ENCODE results near the gene PRMT7.

Gene PRMT7

DNA sequence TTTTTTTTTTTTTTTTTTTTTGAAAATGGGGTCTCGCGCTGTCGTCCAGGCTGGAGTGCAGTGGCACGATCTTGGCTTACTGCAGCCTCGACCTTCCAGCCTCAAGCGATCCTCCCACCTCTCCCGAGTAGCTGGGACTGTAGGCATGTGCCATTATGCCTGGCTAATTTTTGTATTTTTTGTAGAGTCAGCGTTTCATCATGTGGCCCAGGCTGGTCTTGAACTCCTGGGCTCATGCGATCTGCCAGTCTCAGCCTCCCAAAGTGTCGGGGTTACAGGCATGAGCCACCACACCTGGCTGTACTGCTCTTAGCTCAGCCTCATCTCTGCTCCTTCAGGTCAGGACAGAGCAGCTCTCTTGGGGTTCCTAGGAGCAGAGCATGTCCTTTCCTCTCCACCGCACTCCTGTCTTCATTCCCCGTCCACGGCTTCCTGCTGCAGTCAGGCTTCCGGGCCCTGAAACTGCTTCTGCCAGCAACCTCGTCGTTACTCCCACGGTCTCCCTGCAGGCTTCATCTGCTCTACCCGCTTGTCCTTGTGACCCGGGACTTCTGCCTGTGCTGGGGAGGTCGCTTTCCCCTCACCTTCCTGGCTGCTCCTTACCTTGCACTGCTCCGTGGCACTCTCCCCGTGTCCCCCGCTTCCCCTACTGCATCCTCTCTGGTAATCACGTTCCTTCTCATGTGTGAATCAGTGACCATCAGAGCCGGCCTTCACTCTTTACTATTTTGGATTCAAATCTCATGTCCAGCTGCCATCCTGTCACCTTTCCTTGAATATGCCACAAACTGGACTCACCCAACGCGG, 38.0 kb downstream of the PRMT7 start:
- no peak for DNase-seq

GRCh38 chr16:68349838-68350410, 39.1 kb downstream of the PRMT7 start:
- no peak for DNase-seq

GRCh38 chr16:68350813-68351350, 40.1 kb downstream of the PRMT7 start:
- no peak for DNase-seq

- DNase-seq, result no peak
Measured at GRCh38 chr16:68351463-68351862, 40.6 kb downstream of the PRMT7 start.

GRCh38 chr16:68351991-68352431, 41.2 kb downstream of the PRMT7 start:
- no peak for DNase-seq

DNA sequence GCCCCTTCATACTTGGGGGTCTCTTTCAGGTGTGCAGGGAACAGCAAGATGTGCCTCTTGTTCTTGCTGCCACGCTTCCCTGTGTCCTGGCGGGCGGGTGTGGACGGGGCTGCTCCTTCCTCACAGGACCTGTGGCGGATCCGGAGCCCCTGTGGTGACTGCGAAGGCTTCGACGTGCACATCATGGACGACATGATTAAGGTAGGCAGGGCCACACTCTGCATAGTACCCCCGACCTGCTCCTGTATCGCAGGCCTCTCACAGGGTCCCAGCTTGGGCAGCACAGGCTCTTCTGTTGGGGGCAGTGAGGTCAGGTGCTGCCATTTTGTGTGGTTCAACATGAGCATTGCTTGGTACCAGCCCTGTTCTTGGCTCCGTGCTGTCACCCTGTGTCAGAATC, 42.5 kb downstream of the PRMT7 start:
- DNase-seq, result no peak

GRCh38 chr16:68354816-68355215, 44.0 kb downstream of the PRMT7 start:
- no peak for DNase-seq

DNA sequence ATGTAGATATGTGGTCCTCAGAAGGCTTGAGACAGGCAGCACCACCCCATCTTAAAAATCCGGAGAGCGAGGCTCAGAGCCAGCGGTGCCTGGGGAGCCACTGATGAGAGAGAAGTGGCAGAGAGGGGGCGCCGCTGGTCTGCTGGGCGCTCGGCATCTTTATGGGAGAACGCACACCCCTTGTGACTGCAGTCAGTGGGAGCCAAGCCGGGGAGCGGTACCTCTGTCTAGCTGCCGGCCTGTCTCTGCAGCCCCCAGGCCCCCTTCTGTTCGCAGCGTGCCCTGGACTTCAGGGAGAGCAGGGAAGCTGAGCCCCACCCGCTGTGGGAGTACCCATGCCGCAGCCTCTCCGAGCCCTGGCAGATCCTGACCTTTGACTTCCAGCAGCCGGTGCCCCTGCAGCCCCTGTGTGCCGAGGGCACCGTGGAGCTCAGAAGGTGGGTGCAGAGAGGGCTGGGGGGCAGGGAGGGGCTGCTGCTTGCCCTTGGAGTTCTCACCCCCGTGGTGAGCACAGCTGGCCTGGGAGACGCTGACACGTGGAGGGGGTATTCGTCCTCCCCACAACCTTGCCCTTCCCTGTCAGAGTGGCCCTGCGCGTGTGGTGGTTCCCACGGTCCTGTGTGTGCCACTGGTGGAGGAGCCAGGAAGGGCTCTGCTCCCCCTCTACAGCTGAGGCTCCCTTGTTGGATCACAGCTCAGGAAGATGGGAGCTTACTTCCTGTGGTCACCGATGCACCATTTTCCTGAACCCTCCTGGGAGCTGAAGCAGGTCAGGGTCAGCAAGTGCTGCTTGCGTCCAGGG, 44.8 kb downstream of the PRMT7 start:
- DNase-seq, result no peak

DNA sequence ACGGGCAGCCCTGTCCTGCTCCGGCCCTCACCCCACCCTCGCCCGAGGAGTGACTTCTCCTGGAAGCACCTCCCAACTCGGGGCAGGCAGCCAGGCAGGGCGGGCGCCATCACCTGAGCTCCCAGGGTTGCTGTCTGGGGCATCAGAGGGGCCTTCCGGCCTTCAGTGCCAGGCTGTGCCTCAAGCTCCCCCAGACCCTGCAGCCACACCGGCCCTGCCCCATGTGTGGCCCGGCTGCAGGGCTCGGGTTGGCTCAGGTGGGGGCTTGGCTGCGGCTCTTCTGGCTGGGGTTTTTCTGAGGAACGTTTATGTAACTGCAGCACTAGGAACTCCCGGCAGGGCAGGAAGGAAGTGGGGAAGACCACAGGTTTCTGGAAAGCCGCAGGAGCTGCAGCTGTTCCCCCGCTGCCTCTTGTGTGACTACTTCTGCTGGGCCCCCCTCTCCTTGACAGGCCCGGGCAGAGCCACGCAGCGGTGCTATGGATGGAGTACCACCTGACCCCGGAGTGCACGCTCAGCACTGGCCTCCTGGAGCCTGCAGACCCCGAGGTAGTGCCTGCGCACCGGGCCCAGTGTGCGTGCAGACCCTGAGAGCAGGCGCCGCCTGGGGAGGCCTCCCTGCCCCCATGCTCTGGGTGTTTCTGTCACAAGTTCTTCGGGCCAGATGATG, 45.6 kb downstream of the PRMT7 start:
- peak; percentile 41 to 88 (median 59) for DNase-seq

- no peak for DNase-seq
Measured at GRCh38 chr16:68356919-68357286, 46.1 kb downstream of the PRMT7 start.

- DNase-seq, result no peak
Measured at GRCh38 chr16:68357521-68357922, 46.7 kb downstream of the PRMT7 start.

DNA sequence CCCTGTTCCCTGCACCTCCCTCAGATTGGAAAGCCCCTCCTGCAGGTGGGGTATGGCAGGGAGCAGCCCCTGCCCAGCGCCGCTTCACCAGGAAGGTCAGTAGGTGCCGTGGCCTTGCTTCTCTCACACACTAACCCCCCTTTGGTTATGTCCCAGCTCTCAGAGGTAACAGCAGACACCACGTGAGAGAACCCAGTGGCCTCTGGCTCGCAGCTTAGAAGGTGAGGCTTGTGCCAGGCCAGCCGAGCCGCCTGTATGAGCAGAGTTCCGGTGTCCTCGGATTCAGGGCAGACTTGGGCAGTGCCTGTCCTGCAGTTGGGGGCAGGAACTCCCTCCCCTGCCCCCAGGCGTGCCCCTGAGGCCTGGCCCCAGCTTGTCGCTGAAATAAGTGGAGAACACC, 47.1 kb downstream of the PRMT7 start:
- no peak for DNase-seq

GRCh38 chr16:68358951-68359350, 48.1 kb downstream of the PRMT7 start:
- DNase-seq, result no peak

- no peak for DNase-seq
Measured at GRCh38 chr16:68359398-68360191, 48.8 kb downstream of the PRMT7 start.

DNA sequence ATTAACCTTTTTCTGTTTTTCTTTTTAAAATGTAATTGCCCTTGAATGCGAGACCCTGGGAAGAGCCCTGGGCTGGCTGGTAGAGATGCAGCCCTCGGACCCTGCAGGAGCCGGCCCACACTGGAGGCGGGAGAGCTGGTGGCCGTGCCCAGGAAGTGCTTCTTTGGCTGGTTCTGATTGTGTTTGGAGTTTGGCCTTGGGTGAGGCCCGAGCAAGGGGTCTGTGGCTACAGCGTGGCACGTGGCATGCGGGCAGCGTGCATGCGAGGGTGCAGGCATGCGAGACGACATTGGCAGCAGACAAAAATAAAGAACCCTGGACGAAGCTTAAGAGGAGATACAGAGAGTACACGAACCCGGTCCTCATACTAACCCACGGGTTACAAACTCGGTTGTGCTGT, 49.7 kb downstream of the PRMT7 start:
- no peak for DNase-seq

DNA sequence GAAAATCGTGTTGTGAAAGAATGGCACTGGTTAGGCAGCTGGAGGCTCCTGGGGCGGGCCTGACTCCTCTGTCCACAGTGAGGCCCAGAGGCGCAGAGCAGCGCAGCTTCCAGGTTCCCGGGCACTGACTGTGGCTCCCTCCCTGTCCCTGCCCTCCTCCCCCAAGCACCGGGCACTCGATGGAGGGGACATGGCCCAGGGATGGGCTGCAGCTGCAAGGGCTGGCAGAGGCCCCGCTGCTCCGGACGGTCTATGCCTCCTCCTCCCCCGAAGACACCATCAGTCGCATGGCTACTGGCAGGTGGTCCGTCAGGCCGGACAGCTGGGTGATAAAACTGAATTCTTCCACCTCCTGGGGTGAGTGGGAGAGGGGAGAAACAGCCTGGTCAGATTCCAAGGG, 50.1 kb downstream of the PRMT7 start:
- DNase-seq, result no peak

DNA sequence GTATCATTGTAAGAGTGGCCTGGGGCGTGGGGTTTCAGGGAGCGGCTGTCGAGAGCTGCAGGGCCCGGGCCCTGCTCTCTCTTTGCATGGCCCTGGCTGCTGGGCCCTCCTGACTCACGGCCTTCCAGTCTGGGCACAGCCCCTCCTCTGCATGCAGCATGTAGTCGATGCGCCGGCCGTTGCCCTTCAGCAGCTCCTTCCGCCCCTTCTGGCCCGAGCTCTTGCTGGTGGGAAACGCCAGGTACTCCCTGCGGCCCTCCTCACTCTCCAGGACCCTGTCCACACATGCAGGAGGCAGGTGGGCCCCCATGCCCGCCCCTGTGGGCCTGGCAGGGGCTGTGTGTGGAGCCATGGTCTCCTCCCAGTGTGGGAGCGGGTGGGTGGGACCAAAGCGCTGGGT, 50.7 kb downstream of the PRMT7 start:
- no peak for DNase-seq

DNA sequence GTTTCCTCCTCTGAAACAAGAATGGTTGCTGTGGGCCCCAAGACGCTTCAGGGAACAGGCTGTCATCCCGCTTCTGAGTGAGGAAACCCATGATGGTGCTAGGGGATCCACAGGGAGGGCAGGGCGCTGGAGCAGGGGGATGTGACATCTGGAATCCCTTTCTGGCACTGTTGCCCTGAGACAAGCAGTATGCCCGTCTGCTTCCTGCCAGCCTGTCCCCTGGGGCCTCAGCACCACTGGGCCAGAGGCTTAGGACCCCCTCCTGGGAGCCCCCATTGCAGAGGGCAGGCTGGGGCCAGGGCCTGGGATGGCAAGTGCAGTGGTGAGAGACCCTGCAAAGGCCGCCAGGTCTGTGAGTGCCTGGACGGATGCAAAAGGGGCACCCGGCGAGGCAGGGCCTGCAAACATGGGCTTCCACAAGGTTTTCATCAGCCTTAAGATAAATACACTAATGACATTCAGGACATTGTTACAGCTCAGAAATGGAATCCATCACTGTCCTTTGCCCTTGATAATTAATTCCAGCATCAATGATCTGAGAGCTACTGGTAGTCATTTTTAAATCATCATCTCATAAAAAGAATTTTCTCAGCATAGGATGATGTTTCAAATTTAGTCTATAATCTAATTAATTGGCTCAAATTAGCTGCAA, 51.6 kb downstream of the PRMT7 start:
- no peak for DNase-seq

- no peak for DNase-seq
Measured at GRCh38 chr16:68362947-68363657, 52.3 kb downstream of the PRMT7 start.

DNA sequence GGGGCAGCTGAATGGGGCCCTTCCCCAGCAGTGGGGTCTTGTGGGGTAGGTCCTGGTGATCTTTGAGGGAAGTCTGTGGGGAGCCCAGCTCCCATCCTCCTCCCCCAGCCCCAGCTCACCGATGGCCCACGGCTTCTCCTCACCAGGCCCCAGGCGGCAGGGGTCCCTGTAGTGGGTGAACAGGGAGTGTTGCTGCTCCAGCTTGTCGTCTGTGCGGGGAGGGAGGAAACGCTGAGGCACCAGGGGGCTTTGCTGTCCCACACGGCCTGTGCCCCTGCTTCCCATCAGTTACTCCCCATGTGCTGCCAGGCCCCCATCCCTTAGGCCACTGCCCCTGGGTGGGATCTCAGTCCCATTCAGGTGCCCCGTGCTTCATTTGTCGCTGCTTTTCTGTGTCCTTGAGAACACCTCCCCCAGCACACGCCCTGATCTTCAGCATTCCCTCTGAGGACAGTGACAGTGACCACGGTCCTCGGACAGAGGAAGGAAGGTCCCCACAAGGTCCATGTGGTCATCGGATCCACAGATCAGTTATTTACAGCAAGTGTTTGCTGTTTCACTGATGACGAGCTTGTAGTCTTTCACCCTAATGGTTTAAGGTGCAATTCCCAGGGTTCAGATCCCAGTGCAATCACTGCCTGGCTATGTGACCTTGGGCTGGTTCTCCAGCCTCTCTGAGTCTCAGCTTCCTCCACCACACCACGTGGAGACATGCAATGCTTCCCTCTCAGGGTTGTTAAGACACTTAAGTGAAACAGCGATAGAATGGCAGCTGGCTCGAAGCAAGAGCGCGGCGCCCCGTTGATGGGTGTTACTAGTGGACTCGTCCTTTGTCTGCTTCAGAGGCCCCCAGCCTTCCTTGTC, 53.1 kb downstream of the PRMT7 start:
- no peak for DNase-seq

Data from T-helper 1 cell (primary cell).